Fibroblast of lung (primary cell): Measurements from ENCODE around the gene RASGEF1C.

ENCODE experiments used
- EZH2 ChIP-seq: IDR thresholded peaks from 2 replicates; pipeline ENCODE4 v1.5.1; 2012; ENCODE audit warnings: low read length, control low read depth, mild to moderate bottlenecking; ENCODE audit errors: missing control alignments
- TF ChIP-seq, protein P1 (sequence below), 2 donors: IDR thresholded peaks in 1 of 2; conservative IDR thresholded peaks in 1 of 2; 1 replicate in 1 of 2; 2 replicates in 1 of 2; pipeline ENCODE4 v1.5.1; 2011 to 2012; ENCODE audit warnings: low read length in 2 of 2, control low read depth in 1 of 2, inconsistent platforms in 1 of 2, low read depth in 1 of 2, mild to moderate bottlenecking in 1 of 2

DNA sequence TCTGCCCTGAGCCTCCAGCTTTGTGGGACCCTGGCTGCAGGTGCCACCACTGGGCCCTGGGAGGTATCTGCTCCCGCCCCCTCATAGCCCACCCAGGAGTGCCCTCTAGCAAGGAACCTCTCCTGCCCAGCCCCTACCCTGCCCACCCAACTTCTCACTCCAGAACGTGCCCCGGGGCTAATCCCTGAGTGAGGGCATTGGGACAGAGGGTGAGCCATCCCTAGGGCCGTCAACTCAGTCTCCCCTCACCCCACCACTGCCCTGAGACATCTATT is 2.7 kb upstream of the RASGEF1C start:
- no peak for TF ChIP-seq EZH2
- TF ChIP-seq, protein P1, sequence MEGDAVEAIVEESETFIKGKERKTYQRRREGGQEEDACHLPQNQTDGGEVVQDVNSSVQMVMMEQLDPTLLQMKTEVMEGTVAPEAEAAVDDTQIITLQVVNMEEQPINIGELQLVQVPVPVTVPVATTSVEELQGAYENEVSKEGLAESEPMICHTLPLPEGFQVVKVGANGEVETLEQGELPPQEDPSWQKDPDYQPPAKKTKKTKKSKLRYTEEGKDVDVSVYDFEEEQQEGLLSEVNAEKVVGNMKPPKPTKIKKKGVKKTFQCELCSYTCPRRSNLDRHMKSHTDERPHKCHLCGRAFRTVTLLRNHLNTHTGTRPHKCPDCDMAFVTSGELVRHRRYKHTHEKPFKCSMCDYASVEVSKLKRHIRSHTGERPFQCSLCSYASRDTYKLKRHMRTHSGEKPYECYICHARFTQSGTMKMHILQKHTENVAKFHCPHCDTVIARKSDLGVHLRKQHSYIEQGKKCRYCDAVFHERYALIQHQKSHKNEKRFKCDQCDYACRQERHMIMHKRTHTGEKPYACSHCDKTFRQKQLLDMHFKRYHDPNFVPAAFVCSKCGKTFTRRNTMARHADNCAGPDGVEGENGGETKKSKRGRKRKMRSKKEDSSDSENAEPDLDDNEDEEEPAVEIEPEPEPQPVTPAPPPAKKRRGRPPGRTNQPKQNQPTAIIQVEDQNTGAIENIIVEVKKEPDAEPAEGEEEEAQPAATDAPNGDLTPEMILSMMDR (conservative IDR thresholded peaks at IDR 0.05 in 1 of 2, IDR thresholded peaks at IDR 0.05 in 1 of 2; ENCODE audit: low read depth in 1 of 2, low read length in 2 of 2): no peak
